ENCODE measurements around the gene NKX2-4.

GRCh38 chr20:21397341-21398108 lies at the start of gene NKX2-4:
- no peak for TF ChIP-seq CTCF (IDR thresholded peaks at IDR 0.05; ENCODE audit: insufficient read depth, low read depth, low read length)
- peak; percentile 70 for TF ChIP-seq EZH2 (IDR thresholded peaks at IDR 0.05; ENCODE audit: insufficient read depth, low read length)

All from astrocyte (in vitro differentiated cells and primary cell).